HCT116 (cell line): Measurements from ENCODE around the gene SPDYE4. TPM values are rescaled to one million over a fixed set of nuclear protein-coding genes. Genes with fewer than 3 reads are reported as not detected.

ENCODE experiments used
- ATAC-seq: fragments of 200-7000 bp; cut with Tn5 transposase; 2 replicates; pipeline ENCODE4 v1.9.1; 2020; ENCODE audit warnings: mild to moderate bottlenecking, moderate library complexity
- BruUV-seq: library from RNA; stranded (reverse); fragments of 400-500 nt; replicated peaks from 2 replicates; lab custom pipeline; 2021; lab: Mats Ljungman, UMichigan
- CTCF ChIA-PET: fragments of 300-600 bp; sonication (Branson Sonifier 250); formaldehyde crosslinking; loops from one replicate; lab custom pipeline; 2021; ENCODE audit warnings: antibody characterized with exemption; lab: Charles Lee
- POLR2A ChIA-PET: fragments of 300-600, 350-600 bp; sonication (Branson Sonifier 250); formaldehyde crosslinking; loops from one replicate; lab custom pipeline; 2021; ENCODE audit warnings: antibody characterized with exemption; lab: Charles Lee
- RAD21 ChIA-PET, 2 experiments: fragments of 300-600 bp; sonication (Branson Sonifier 250); formaldehyde crosslinking; loops; one replicate each; lab custom pipeline; 2023; ENCODE audit warnings: low total read pairs in 2 of 2; ENCODE audit not compliant: uncharacterized antibody in 2 of 2, unreplicated experiment in 2 of 2, low non-redundant PET in 1 of 2; lab: Charles Lee
- DNase-seq: peaks from one replicate; pipeline ENCODE4 v3.0.0-alpha.2; 2010; ENCODE audit warnings: low read depth, low spot score
- H2AFZ ChIP-seq: fragments of 200-600 bp; shearing (Covaris generic), sonication (generic); 2 replicates; pipeline ENCODE4 v1.6.1; 2017; ENCODE audit warnings: low read depth, mixed run types, mixed read lengths, antibody characterized with exemption, low read length; ENCODE audit not compliant: poor library complexity, severe bottlenecking
- H3K27ac ChIP-seq: 2 replicates; pipeline ENCODE4 v1.5.1; 2012; ENCODE audit warnings: low read depth, low read length
- H3K27me3 ChIP-seq: fragments of 200-600 bp; sonication (generic); 2 replicates; pipeline ENCODE4 v1.6.1; 2016; ENCODE audit warnings: mixed run types, low read length, mixed read lengths; ENCODE audit not compliant: insufficient read depth
- H3K36me3 ChIP-seq, 2 experiments: fragments of 200-500 bp in 1 of 2; fragments of 200-600 bp in 1 of 2; sonication (Bioruptor generic) in 1 of 2; sonication (generic) in 1 of 2; 2 replicates each; pipeline versions ENCODE4 v1.5.1 to v1.6.1; 2014 to 2016; ENCODE audit warnings: low read length in 2 of 2, inconsistent platforms in 1 of 2, mixed read lengths in 1 of 2, mixed run types in 1 of 2; ENCODE audit not compliant: insufficient read depth in 2 of 2, control insufficient read depth in 1 of 2
- H3K4me1 ChIP-seq, 2 experiments: fragments of 200-600 bp in 1 of 2; sonication (generic) in 1 of 2; 2 replicates each; pipeline versions ENCODE4 v1.5.1 to v1.6.1; 2012 to 2017; ENCODE audit warnings: low read length in 2 of 2, inconsistent platforms in 1 of 2, mild to moderate bottlenecking in 1 of 2, mixed read lengths in 1 of 2, mixed run types in 1 of 2, moderate library complexity in 1 of 2; ENCODE audit not compliant: insufficient read depth in 2 of 2, control insufficient read depth in 1 of 2
- H3K4me2 ChIP-seq: fragments of 200-600 bp; sonication (generic); 2 replicates; pipeline ENCODE4 v1.6.1; 2017; ENCODE audit warnings: mixed run types, low read length, mixed read lengths
- H3K4me3 ChIP-seq, 2 experiments: fragments of 200-600 bp in 1 of 2; sonication (generic) in 1 of 2; replicated peaks in 1 of 2; 2 replicates each; pipeline ENCODE4 v1.5.1; 2011 to 2016; ENCODE audit warnings: low read length in 2 of 2, control low read depth in 1 of 2, low read depth in 1 of 2, mild to moderate bottlenecking in 1 of 2, mixed read lengths in 1 of 2, mixed run types in 1 of 2
- H3K79me2 ChIP-seq: fragments of 200-600 bp; sonication (generic); 2 replicates; pipeline ENCODE4 v1.6.1; 2017; ENCODE audit warnings: mild to moderate bottlenecking, mixed run types, low read length, moderate library complexity, mixed read lengths; ENCODE audit not compliant: insufficient read depth
- H3K9ac ChIP-seq: fragments of 200-600 bp; sonication (generic); 2 replicates; pipeline ENCODE4 v1.6.1; 2016; ENCODE audit warnings: low read length, mixed read lengths
- H3K9me2 ChIP-seq: fragments of 200-600 bp; sonication (generic), shearing (Covaris generic); 2 replicates; pipeline ENCODE4 v1.6.1; 2017; ENCODE audit warnings: mixed run types, mild to moderate bottlenecking, moderate library complexity; ENCODE audit not compliant: insufficient read depth
- H3K9me3 ChIP-seq, 2 experiments: fragments of 200-500 bp in 1 of 2; fragments of 200-600 bp in 1 of 2; sonication (Bioruptor generic) in 1 of 2; sonication (generic) in 1 of 2; 2 replicates each; pipeline ENCODE4 v1.6.1; 2014 to 2017; ENCODE audit warnings: low read length in 2 of 2, mixed read lengths in 2 of 2, inconsistent platforms in 1 of 2, low read depth in 1 of 2, mild to moderate bottlenecking in 1 of 2, mixed run types in 1 of 2, moderate library complexity in 1 of 2; ENCODE audit not compliant: control insufficient read depth in 1 of 2, insufficient read depth in 1 of 2
- H4K20me1 ChIP-seq: fragments of 200-600 bp; sonication (generic), shearing (Covaris generic); 2 replicates; pipeline ENCODE4 v1.6.1; 2017; ENCODE audit warnings: mixed run types, mild to moderate bottlenecking, moderate library complexity; ENCODE audit not compliant: insufficient read depth
- MAX ChIP-seq: IDR thresholded peaks from 2 replicates; pipeline ENCODE4 v1.6.1; 2012
- SRF ChIP-seq: IDR thresholded peaks from 2 replicates; pipeline ENCODE4 v1.6.1; 2012; ENCODE audit warnings: low read depth
- YY1 ChIP-seq: IDR thresholded peaks from 2 replicates; pipeline ENCODE4 v1.6.1; 2011; ENCODE audit warnings: low read length, low read depth, moderate library complexity, mild to moderate bottlenecking; ENCODE audit not compliant: insufficient replicate concordance; ENCODE audit errors: extremely low read depth
- ZNF274 ChIP-seq: fragments of 200-500 bp; sonication (Bioruptor generic); IDR thresholded peaks from 2 replicates; pipeline ENCODE4 v1.6.1; 2014; ENCODE audit warnings: mild to moderate bottlenecking, low read depth, low read length, inconsistent platforms
- intact Hi-C: fragments of 100-400 bp; cut with micrococcal nuclease; formaldehyde crosslinking; loops from 2 replicates; pipeline ENCODE4 v1.10.0; 2022
- total RNA-seq: library from RNA; stranded (reverse); gene quantifications from one replicate; pipeline ENCODE4 v1.2.1, GENCODE V29; 2021; ENCODE audit not compliant: unreplicated experiment

Gene SPDYE4
- total RNA-seq, 1 experiment from 2014 or later = not detected

DNA sequence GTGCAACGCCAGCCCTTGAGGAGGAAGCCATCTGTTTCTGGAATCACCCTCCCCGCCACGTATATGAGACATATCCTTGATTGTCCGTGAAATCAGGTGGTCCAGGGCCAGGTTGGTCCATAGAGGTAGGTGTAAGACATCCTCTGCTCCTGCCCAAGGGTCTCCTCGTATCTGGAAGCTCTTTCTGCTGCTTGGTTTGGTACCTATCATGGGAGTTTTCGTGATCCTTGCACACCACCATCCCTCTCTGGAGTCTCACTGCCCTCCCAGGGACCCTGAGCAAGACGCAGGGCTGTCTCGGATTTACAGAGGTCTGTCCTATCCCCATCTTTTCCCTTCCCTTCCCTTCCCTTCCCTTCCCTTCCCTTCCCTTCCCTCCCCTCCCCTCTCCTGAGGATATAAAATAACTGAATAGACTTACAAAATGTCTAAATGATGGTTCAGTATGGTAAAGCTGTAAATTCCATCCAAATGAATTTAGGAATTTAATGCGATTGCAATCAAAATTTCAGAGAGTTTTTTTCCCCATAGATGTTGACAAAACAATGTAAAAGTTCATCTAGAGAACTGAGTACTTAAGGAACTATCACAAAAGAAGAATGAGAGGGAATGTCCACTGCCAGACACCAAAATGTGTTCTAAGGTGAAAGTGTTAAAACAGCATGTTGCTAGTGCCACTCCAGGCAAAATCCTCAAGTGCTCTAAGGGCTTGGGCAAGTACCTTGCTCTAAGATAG, 11.7 kb downstream of the SPDYE4 start:
- BruUV-seq = no TSS peak
- H3K4me1 ChIP-seq = peaks cover 0 to 12% of the 10 kb centered on the region in 2 experiments; a peak in 2 of 4 replicates
- peak overlapping the region; percentile 90 for H3K4me2 ChIP-seq

More for the DNA sequence above, 11.7 kb downstream of the SPDYE4 start:
- Histone ChIP-seq H3K36me3 (no peaks in the 10 kb centered on the region), H3K27ac (no peak overlapping the region), H3K9me3 (no peaks in the 10 kb centered on the region), H3K9me2 (no peaks in the 10 kb centered on the region), H3K79me2 (no peaks in the 10 kb centered on the region), H4K20me1 (no peaks in the 10 kb centered on the region), H3K4me3 (peak overlapping the region; percentile 52 to 58), H3K9ac (peak overlapping the region; percentile 25; the same call in 1 of the 2 replicates), H2AFZ (peak overlapping the region; percentile 79), H3K27me3 (no peaks in the 10 kb centered on the region)
- ATAC-seq = peak; percentile 10
- intact Hi-C loops = loop anchor here (1.0 to 5.0 kb wide), 4 partner anchors 174 to 684 kb away; partner anchors contain the start of gene RPL26
- TF ChIP-seq YY1 (no peak), SRF (no peak), ZNF274 (no peak), MAX (no peak)
- RAD21 ChIA-PET = interaction anchor here (0.6 to 1.9 kb wide), 8 partner anchors 7 to 363 kb away, joined by 3 to 8 read pairs (median 5); partner anchors contain the start of genes MYH10 (in 1 of the 2) and NDEL1 (in 1 of the 2)
- POLR2A ChIA-PET = interaction anchor here (0.9 to 2.7 kb wide), 3 partner anchors 363 to 573 kb away, joined by 3 to 17 read pairs (median 4); partner anchors contain the start of gene KRABD2
- CTCF ChIA-PET = interaction anchor here (0.6 to 1.9 kb wide), 9 partner anchors 337 to 782 kb away, joined by 3 to 45 read pairs (median 7); partner anchors contain the start of gene SLC25A35
- peak; percentile 8 for DNase-seq
